Measurements from ENCODE around the gene OR6M1.

The OR6M1 gene

GRCh38 chr11:123775289-123775688 lies 30.9 kb downstream of the OR6M1 start:
- no peak overlapping the region for H3K4me3 ChIP-seq (ENCODE audit: low read depth, low read length, poor library complexity, severe bottlenecking)
- H3K9ac ChIP-seq (ENCODE audit: low read length) = no peak overlapping the region
- H4K20me1 ChIP-seq (ENCODE audit: insufficient read depth, low read length) = no peaks in the 10 kb centered on the region
- no peaks in the 10 kb centered on the region for H3K4me1 ChIP-seq (ENCODE audit: insufficient read depth, low read length, severe bottlenecking)
- H3F3A ChIP-seq (ENCODE audit: insufficient read depth, low read length) = no peaks in the 10 kb centered on the region
- TF ChIP-seq EZH2 (IDR thresholded peaks at IDR 0.05; ENCODE audit: borderline replicate concordance, low read length) = no peak
- TF ChIP-seq, protein P1, sequence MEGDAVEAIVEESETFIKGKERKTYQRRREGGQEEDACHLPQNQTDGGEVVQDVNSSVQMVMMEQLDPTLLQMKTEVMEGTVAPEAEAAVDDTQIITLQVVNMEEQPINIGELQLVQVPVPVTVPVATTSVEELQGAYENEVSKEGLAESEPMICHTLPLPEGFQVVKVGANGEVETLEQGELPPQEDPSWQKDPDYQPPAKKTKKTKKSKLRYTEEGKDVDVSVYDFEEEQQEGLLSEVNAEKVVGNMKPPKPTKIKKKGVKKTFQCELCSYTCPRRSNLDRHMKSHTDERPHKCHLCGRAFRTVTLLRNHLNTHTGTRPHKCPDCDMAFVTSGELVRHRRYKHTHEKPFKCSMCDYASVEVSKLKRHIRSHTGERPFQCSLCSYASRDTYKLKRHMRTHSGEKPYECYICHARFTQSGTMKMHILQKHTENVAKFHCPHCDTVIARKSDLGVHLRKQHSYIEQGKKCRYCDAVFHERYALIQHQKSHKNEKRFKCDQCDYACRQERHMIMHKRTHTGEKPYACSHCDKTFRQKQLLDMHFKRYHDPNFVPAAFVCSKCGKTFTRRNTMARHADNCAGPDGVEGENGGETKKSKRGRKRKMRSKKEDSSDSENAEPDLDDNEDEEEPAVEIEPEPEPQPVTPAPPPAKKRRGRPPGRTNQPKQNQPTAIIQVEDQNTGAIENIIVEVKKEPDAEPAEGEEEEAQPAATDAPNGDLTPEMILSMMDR (IDR thresholded peaks at IDR 0.05; ENCODE audit: low read length) = no peak
- H3K9me2 ChIP-seq (ENCODE audit: low read depth, low read length) = no peaks in the 10 kb centered on the region
- H3K36me3 ChIP-seq (ENCODE audit: insufficient read depth, low read length) = no peaks in the 10 kb centered on the region
- no peak overlapping the region for H2AFZ ChIP-seq (ENCODE audit: low read length)
- H3K27me3 ChIP-seq (ENCODE audit: insufficient read depth, low read length) = no peaks in the 10 kb centered on the region
- no peak overlapping the region for H3K27ac ChIP-seq (ENCODE audit: low read depth, low read length, poor library complexity, severe bottlenecking)
- H3K9me3 ChIP-seq (ENCODE audit: low read length) = no peaks in the 10 kb centered on the region
- no peak overlapping the region for H3K4me2 ChIP-seq (ENCODE audit: low read length)
- H3K79me2 ChIP-seq (ENCODE audit: insufficient read depth, low read length) = no peaks in the 10 kb centered on the region

GRCh38 chr11:123773959-123774358 lies 32.2 kb downstream of the OR6M1 start:
- no peak overlapping the region for H3K27ac ChIP-seq (ENCODE audit: low read depth, low read length, poor library complexity, severe bottlenecking)
- H3K4me2 ChIP-seq (ENCODE audit: low read length) = no peak overlapping the region
- H3K4me3 ChIP-seq (ENCODE audit: low read depth, low read length, poor library complexity, severe bottlenecking) = no peak overlapping the region
- no peaks in the 10 kb centered on the region for H3K4me1 ChIP-seq (ENCODE audit: insufficient read depth, low read length, severe bottlenecking)
- H3K79me2 ChIP-seq (ENCODE audit: insufficient read depth, low read length) = no peaks in the 10 kb centered on the region
- no peaks in the 10 kb centered on the region for H3K9me2 ChIP-seq (ENCODE audit: low read depth, low read length)
- H3K9ac ChIP-seq (ENCODE audit: low read length) = no peak overlapping the region
- H3F3A ChIP-seq (ENCODE audit: insufficient read depth, low read length) = no peaks in the 10 kb centered on the region
- no peaks in the 10 kb centered on the region for H3K36me3 ChIP-seq (ENCODE audit: insufficient read depth, low read length)
- TF ChIP-seq EZH2 (IDR thresholded peaks at IDR 0.05; ENCODE audit: borderline replicate concordance, low read length) = no peak
- TF ChIP-seq, protein P1 (IDR thresholded peaks at IDR 0.05; ENCODE audit: low read length) = no peak
- H3K27me3 ChIP-seq (ENCODE audit: insufficient read depth, low read length) = no peaks in the 10 kb centered on the region
- H4K20me1 ChIP-seq (ENCODE audit: insufficient read depth, low read length) = no peaks in the 10 kb centered on the region
- H3K9me3 ChIP-seq (ENCODE audit: low read length) = no peaks in the 10 kb centered on the region
- no peak overlapping the region for H2AFZ ChIP-seq (ENCODE audit: low read length)

DNA sequence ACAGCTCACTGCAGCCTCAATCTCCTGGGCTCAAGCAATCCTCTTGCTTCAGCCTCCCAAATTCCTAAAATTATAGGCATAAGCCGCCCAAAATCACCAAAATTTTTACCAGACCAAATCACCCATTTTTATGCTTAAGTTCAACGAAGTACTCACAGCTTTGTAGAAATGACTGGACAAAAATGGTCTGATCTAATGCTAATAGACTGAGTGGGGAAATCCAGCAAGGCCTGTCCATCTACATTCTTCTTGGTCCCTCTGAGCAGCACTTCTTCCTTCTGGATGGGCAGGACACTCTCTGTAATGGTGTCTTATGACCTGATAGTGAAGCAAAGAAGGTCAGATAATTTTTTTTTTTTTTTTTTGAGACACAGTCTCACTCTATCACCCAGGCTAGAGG lies 33.1 kb downstream of the OR6M1 start:
- Histone ChIP-seq H3F3A (ENCODE audit: insufficient read depth, low read length) (no peaks in the 10 kb centered on the region), H3K4me2 (ENCODE audit: low read length) (no peak overlapping the region), H3K9me2 (ENCODE audit: low read depth, low read length) (no peaks in the 10 kb centered on the region), H4K20me1 (ENCODE audit: insufficient read depth, low read length) (no peaks in the 10 kb centered on the region), H3K4me3 (ENCODE audit: low read depth, low read length, poor library complexity, severe bottlenecking) (no peak overlapping the region), H3K4me1 (ENCODE audit: insufficient read depth, low read length, severe bottlenecking) (no peaks in the 10 kb centered on the region), H3K27me3 (ENCODE audit: insufficient read depth, low read length) (no peaks in the 10 kb centered on the region), H3K9ac (ENCODE audit: low read length) (no peak overlapping the region), H3K27ac (ENCODE audit: low read depth, low read length, poor library complexity, severe bottlenecking) (no peak overlapping the region), H3K36me3 (ENCODE audit: insufficient read depth, low read length) (no peaks in the 10 kb centered on the region), H3K9me3 (ENCODE audit: low read length) (no peaks in the 10 kb centered on the region), H2AFZ (ENCODE audit: low read length) (no peak overlapping the region), H3K79me2 (ENCODE audit: insufficient read depth, low read length) (no peaks in the 10 kb centered on the region)
- TF ChIP-seq, protein P1 (IDR thresholded peaks at IDR 0.05; ENCODE audit: low read length) = no peak
- TF ChIP-seq EZH2 (IDR thresholded peaks at IDR 0.05; ENCODE audit: borderline replicate concordance, low read length) = no peak
